Heart left ventricle (tissue), 13 donors: ENCODE data around the gene CADM2.

Source experiments
- CTCF ChIP-seq, 12 donors: fragments of 200-600 bp; sonication (generic) in 4 of 12; IDR thresholded peaks; one replicate each; pipeline versions ENCODE4 v1.5.0 to v1.8.0; 2018 to 2022; ENCODE audit warnings: antibody characterized with exemption in 12 of 12, mild to moderate bottlenecking in 5 of 12
- POLR2A ChIP-seq, 2 donors: fragments of 450-650 bp; IDR thresholded peaks; one replicate each; pipeline ENCODE4 v1.6.1; 2017; ENCODE audit warnings: antibody characterized with exemption in 2 of 2, mild to moderate bottlenecking in 2 of 2, moderate library complexity in 2 of 2
- donor health status: ischemic (EF 13 %, LVEDD 7.1; RV severe dilation, severe dysfunction).
- donor health status: DM: no; HTN: yes; CAD: no.
- donor health status: DM: no; HTN: no; CAD: no.
- donor health status: ischemic (EF 25% LVEDD 6.9; RV normal size, moderate dysfunction).
- donor health status: ischemic (EF 25% LVEDD 5.7; RV mildly dilated, moderate dysfunction).
- donor health status: ischemic (EF 35%, LVEDD 5.7; RV mildly dilated, moderate dysfunction).
- donor health status: nonischemic (EF 11% LVEDD 7.7; RV severe dilation, severe dysfunction).
- donor health status: DM: yes; HTN: yes; CAD: no.
- donor health status: PGD.
- donor health status: ischemic (EF 29% LVEDD 5.4; RV normal size, mild dysfunction).
- donor health status: nonischemic (EF 23%, LVEDD 6.1; RV moderate dilation, normal function).

GRCh38 chr3:85376131-85376530, 417.3 kb downstream of the CADM2 start:
- TF ChIP-seq CTCF (IDR thresholded peaks at IDR 0.05) (no peak), POLR2A (IDR thresholded peaks at IDR 0.05) (no peak)
